DMS79 (cell line): ENCODE measurements around the gene SCN3B.
"Not testable (repeated sequence)": the region's sequence is repeated elsewhere in the genome, so short reads cannot be mapped to it uniquely, and the experiment has no call there.

ENCODE experiments used
- DNase-seq: peaks from one replicate; lab custom pipeline; 2025; lab: John Stamatoyannopoulos, UW

Gene SCN3B

GRCh38 chr11:123654566-123655081 lies at the start of gene SCN3B:
Gene SCN3B (minus strand): TSS chr11:123654624. CDS start chr11:123653801, 823 bp downstream.
- peak; percentile 77 for DNase-seq

GRCh38 chr11:123702696-123703095 lies 48.3 kb upstream of the SCN3B start:
- no peak for DNase-seq

- DNase-seq = no peak
These were observed 47.7 kb upstream of the SCN3B start for GRCh38 chr11:123702139-123702538.

GRCh38 chr11:123700772-123701171 lies 46.3 kb upstream of the SCN3B start:
- no peak for DNase-seq

GRCh38 chr11:123698546-123699127 lies 44.2 kb upstream of the SCN3B start:
- no peak for DNase-seq

GRCh38 chr11:123696183-123696582 lies 41.8 kb upstream of the SCN3B start:
- no peak for DNase-seq

- no peak for DNase-seq
These were observed 40.8 kb upstream of the SCN3B start for GRCh38 chr11:123695231-123695630.

- no peak for DNase-seq
These were observed 40.1 kb upstream of the SCN3B start for GRCh38 chr11:123694551-123694950.

GRCh38 chr11:123692961-123693360 lies 38.5 kb upstream of the SCN3B start:
- no peak for DNase-seq

- DNase-seq = no peak
These were observed 36.1 kb upstream of the SCN3B start for GRCh38 chr11:123690485-123690884.

- DNase-seq = no peak
These were observed 30.2 kb upstream of the SCN3B start for GRCh38 chr11:123684601-123685000.

GRCh38 chr11:123683428-123684170 lies 29.2 kb upstream of the SCN3B start:
- no peak for DNase-seq

- DNase-seq = peak; percentile 13
These were observed 28.4 kb upstream of the SCN3B start for GRCh38 chr11:123682696-123683410.

GRCh38 chr11:123681030-123681429 lies 26.6 kb upstream of the SCN3B start:
- DNase-seq = no peak

GRCh38 chr11:123678246-123678645 lies 23.8 kb upstream of the SCN3B start:
- DNase-seq = no peak

GRCh38 chr11:123677510-123677909 lies 23.1 kb upstream of the SCN3B start:
- DNase-seq = no peak

GRCh38 chr11:123674297-123674696 lies 19.9 kb upstream of the SCN3B start:
- DNase-seq = no peak

- no peak for DNase-seq
These were observed 18.1 kb upstream of the SCN3B start for GRCh38 chr11:123672568-123672967.

- no peak for DNase-seq
These were observed 17.1 kb upstream of the SCN3B start for GRCh38 chr11:123671534-123671933.

- DNase-seq = no peak
These were observed 15.7 kb upstream of the SCN3B start for GRCh38 chr11:123670081-123670480.

- DNase-seq = no peak
These were observed 10.9 kb upstream of the SCN3B start for GRCh38 chr11:123665306-123665705.

- DNase-seq = not testable (repeated sequence)
These were observed 5.5 kb upstream of the SCN3B start for GRCh38 chr11:123659965-123660364.

GRCh38 chr11:123659311-123659710 lies 4.9 kb upstream of the SCN3B start:
- no peak for DNase-seq
